Measurements from ENCODE around the gene UST.

UST gene

GRCh38 chr6:148827416-148828045, 80.7 kb downstream of the UST start:
- no peak for TF ChIP-seq CTCF (IDR thresholded peaks at IDR 0.05; ENCODE audit: extremely low read depth, missing control alignments)
- DNase-seq (ENCODE audit: low spot score): no peak

GRCh38 chr6:148828047-148828446, 81.2 kb downstream of the UST start:
- no peak for DNase-seq (ENCODE audit: low spot score)
- TF ChIP-seq CTCF (IDR thresholded peaks at IDR 0.05; ENCODE audit: extremely low read depth, missing control alignments): no peak

- no peak for TF ChIP-seq CTCF (IDR thresholded peaks at IDR 0.05; ENCODE audit: extremely low read depth, missing control alignments)
- DNase-seq (ENCODE audit: low spot score): no peak
Measured at GRCh38 chr6:148829415-148830101, 82.7 kb downstream of the UST start.

- peak; percentile 13 for DNase-seq (ENCODE audit: low spot score)
- TF ChIP-seq CTCF (IDR thresholded peaks at IDR 0.05; ENCODE audit: extremely low read depth, missing control alignments): no peak
Measured at GRCh38 chr6:148830614-148831013, 83.8 kb downstream of the UST start.

GRCh38 chr6:148831064-148831463, 84.2 kb downstream of the UST start:
- TF ChIP-seq CTCF (IDR thresholded peaks at IDR 0.05; ENCODE audit: extremely low read depth, missing control alignments): no peak
- DNase-seq (ENCODE audit: low spot score): peak; percentile 19

GRCh38 chr6:148831531-148831930, 84.7 kb downstream of the UST start:
- DNase-seq (ENCODE audit: low spot score): no peak
- TF ChIP-seq CTCF (IDR thresholded peaks at IDR 0.05; ENCODE audit: extremely low read depth, missing control alignments): no peak

GRCh38 chr6:148835920-148836441, 89.2 kb downstream of the UST start:
- DNase-seq (ENCODE audit: low spot score): peak; percentile 24
- TF ChIP-seq CTCF (IDR thresholded peaks at IDR 0.05; ENCODE audit: extremely low read depth, missing control alignments): no peak

Measured in GM20000 (cell line).